Metanephros (tissue), 1 donor: ENCODE measurements around the gene ZNF705A. TPM values are rescaled to one million over a fixed set of nuclear protein-coding genes. Genes with fewer than 3 reads are reported as not detected.

Experiments used
- total RNA-seq: library from RNA; depleted of rRNA; stranded (reverse); fragments of >200 nt; gene quantifications from one replicate; pipeline ENCODE4 v1.2.3, GENCODE V29; 2014

The ZNF705A gene
- not detected for total RNA-seq

DNA sequence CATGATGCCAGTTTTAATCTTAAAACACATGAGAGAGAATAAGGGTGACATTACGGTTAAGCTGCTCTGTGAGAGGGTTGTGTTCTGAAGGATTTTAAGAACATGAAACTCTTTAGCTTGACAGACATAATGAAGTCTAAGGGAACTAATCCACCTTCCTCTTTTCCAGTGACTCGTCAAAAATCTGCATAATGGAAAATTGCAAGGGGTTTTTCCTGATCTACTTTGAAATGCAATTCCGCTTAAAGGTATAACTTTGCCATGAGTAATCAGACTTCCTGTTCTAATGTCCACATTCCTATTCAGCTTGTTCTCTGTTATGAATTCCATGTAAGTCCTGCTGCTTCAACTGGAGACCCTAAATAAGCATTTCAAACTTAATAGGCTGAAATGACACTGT is at the start of gene ZNF705A:
Gene ZNF705A, plus strand, starts transcription at position 171 of the 400 bp plus-strand sequence. CDS start 15,611 bp downstream, outside the sequence.

DNA sequence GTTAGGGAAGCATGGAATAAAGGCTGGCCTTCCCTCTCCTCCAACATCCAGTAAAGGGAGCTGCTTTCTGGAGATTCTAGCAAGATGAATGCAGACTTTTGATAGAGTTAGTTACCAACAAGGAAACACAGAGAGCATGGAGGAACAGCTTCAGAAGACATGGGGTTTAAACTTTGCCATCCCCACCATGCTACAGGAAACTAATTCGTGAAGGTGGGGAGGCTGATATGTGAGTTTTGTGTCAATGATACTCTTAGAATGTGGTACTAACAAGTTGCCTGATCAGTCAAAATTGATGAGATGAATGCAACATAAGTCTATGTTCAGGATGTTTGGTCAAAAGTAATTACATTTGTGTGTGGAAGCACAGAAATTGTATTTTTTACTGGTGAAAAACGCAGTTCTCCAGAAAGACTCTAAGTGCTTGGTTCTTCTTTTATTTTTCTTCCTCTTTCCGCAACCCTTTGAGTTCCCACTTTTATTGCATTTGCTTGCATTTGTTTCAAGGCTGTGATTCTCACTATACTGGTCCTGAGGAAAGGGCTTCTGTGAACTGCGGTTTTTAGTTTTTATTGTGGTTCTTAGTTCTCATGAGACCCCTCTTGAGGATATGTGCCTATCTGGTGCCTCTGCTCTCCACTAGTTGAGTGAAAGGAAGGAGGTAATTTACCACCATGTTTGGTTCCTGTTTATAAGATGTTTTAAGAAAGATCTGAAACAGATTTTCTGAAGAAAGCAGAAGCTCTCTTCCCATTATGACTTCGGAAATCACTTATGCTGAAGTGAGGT is 33.5 kb upstream of the ZNF705A start, which contains the start of gene CLEC4A:
Gene CLEC4A, plus strand, starts transcription at position 494 of the 789 bp plus-strand sequence. Its CDS starts 262 bp downstream, at position 756.

DNA sequence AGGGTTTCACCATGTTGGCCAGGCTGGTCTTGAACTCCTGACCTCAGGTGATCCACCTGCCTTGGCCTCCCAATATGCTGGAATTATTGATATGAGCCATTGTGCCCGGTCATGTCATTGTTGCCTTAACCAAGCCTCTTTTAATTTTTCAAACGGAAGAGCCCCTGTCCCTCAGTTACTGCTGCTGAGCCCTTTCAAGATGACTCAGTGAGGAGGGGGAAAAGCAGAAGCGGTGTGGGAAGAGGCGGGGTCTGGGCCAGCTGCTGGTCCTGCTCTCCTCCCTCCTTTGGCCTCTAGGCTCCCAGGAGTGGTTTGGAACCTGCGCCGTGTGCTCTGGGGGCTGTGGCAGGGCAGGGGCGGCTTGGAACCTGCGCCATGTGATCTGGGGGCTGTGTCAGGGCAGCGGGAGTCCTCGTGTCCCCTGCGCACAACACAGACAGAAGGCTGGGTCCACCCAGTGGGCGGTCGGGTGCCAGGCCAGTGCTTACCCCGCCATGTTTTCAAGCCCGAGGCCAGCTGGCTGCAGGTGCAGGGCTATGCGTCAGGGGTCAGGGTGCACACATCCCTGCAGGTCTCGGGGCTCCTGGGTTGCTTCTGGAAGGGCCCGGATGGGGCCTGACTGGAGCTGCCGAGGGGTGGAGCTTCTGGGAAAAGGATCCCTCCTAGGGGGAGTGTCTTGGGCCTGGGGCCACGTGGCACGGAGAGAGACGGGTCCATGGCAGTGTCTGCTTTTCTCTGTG is 70.3 kb downstream of the ZNF705A start, which contains the start of gene FAM90A1:
Gene FAM90A1, minus strand, starts transcription at position 627 of the 740 bp plus-strand sequence. CDS start 2,786 bp downstream, outside the sequence.

Other genes with a start within 250 kb of the ZNF705A start
- gene SLC2A3, start 220.8 kb upstream of the ZNF705A start, total RNA-seq: 150 TPM
- 14.5 TPM for gene FOXJ2, start 124.3 kb upstream of the ZNF705A start, total RNA-seq
- gene C3AR1, start 90.7 kb upstream of the ZNF705A start, total RNA-seq: 5.8 TPM
- gene NECAP1, start 74.7 kb upstream of the ZNF705A start, total RNA-seq: 49.3 TPM
- 1.6 TPM for gene CLEC4A, start 33.4 kb upstream of the ZNF705A start, total RNA-seq
- 0.18 TPM for gene FAM90A1, start 70.6 kb downstream of the ZNF705A start, total RNA-seq